A673 (cell line): ENCODE data around the gene SLC4A1.

Experiments
- CTCF ChIP-seq: fragments of 300-800, 200-600 bp; sonication (generic); conservative IDR thresholded peaks from 2 replicates; pipeline ENCODE4 v1.5.1; 2017; ENCODE audit warnings: low read depth, mild to moderate bottlenecking, antibody characterized with exemption, low read length, moderate library complexity, mixed read lengths
- EZH2 ChIP-seq: fragments of 200-600 bp; sonication (generic); IDR thresholded peaks from 2 replicates; pipeline ENCODE4 v1.6.1; 2017; ENCODE audit warnings: borderline replicate concordance, low read depth, mild to moderate bottlenecking, mixed read lengths, antibody characterized with exemption, low read length; ENCODE audit not compliant: poor library complexity, severe bottlenecking

DNA sequence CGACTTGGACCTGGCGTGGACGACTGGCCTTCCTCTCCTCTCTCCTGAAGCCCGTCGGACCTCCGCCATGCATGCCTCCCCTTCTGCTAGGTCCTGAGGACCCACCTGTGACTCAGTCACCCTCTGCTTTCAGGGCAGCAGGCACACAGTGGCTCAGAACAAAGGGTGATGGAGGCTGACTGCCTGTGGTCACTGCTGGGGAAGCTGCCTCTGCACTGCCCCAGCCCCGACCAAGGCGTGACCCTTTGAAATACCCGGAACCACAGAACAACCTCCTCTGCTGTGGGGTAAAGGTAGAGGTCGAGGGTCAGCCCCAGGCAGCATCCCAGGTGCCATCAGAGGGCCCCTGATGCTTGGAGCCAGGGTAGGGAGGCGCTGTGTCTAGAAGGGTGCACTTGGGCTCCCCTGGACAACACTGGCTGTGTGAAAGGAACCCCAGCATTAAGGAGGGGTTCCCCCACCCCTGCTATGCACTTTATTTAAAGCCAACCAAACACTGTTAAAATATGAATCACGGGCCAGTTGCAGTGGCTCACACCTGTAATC, 12.5 kb upstream of the SLC4A1 start:
- no peak for TF ChIP-seq CTCF
- no peak for TF ChIP-seq EZH2
